HG03280 (cell line): ENCODE measurements around the gene SVIL.
"Not testable (repeated sequence)": the region's sequence is repeated elsewhere in the genome, so short reads cannot be mapped to it uniquely, and the experiment has no call there.

Source experiments
- ATAC-seq: cut with Tn5 transposase; IDR thresholded peaks from one replicate; pipeline ENCODE4 v1.9.1; 2021; ENCODE audit warnings: mild to moderate bottlenecking, moderate library complexity; ENCODE audit not compliant: unreplicated experiment

Gene SVIL

DNA sequence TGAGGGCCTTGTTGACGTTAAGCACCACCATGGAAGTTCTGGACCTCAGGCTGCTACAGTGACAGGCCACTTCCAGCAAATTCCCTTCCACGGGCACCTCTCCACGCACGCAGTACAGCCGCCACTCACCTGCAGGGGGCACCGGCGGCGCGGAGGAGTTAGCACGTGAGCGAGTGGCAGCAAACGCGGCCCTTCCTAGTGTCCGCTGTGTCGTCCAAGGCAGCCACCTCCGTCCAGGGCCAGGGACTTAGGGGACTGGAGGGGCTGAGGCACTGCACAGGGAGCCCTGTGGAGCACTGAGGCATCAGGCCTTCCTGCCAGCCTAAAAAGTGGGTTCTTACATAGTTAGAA is 164.4 kb downstream of the SVIL start:
- no peak for ATAC-seq

DNA sequence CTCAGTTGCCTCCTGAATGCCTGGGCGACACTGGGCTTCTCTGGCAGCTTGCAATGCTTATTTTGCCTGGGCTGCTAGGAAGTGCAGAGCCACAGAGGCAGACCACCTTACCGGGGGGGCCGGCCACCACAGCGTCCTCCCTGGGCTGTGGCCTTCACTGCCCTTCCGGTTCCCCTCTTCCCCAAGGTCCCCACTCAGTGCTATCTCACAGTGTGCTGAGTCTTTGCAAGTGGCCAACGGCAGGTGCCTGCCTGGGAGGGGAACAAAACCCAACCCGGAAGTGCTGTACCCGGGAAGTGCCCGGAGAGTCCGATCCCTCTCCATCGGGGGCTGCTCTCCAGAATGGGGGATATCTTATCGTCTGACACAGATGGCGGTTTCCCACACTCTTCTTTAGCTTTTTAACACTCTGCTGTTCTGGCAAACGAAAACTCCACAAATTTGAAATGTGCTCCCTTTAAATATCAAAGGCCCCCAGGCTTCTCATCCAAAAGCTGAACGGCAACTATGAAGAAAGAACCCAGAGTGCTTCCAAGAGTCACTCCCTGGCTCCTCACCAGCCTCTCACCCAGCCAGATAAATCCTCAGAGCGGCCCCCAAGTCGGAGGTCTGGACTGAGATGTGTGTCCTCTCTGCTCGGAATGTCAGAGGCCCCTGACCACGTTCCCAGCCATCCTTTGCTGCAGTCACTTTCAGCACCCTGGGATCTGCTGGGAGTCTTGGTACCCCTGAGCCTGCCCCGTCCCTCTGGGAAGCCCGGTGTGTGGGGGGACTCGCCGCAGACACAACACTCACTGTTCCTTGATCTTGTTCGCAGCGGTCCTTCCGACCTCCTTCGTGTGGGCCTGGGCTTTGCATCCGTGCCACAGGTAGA is 165.1 kb downstream of the SVIL start:
- no peak for ATAC-seq

DNA sequence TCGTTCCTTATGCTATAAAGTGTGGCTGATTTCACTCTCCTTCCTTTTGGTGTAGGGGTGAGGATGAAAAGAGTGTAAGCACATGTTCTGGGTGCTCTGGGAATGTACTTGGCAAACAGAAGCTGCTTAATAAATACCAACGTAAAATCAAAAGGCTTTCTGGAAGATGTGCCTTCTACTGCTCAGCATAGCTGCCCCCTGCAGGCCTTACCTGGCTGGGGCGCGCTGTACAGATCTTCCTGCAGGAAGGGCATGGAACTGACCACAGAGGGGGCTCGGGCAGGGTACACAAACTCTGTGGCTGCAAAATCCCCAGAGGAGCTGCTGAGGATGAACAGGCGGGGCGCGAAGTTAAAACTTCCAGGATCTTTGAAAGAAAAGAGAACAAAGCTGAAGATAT is 169.4 kb downstream of the SVIL start:
- no peak for ATAC-seq

DNA sequence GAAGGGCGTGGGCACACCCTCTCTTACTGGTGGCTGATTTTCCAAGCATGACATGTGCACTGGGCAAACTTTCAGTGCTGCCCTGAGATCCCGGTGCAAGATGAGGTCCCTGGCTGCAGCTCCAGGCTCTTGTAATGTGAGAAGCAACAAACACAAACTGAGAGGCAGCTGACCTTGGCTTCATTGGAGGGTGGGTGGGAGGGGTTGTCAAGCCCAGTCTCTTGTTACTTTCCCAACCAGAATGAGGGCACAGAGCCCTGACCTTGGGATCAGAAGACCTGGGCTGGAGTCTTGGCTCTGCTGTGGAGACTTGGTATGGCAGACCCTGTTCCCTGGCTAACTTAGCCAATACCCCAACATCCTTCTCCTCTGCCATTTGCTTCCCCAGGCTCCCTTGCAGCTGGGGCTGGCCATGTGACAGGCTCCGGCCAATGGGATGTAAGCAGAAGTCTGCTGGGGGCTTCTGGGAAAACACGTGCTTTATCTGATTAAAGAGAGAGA is 170.1 kb downstream of the SVIL start:
- not testable (repeated sequence) for ATAC-seq

DNA sequence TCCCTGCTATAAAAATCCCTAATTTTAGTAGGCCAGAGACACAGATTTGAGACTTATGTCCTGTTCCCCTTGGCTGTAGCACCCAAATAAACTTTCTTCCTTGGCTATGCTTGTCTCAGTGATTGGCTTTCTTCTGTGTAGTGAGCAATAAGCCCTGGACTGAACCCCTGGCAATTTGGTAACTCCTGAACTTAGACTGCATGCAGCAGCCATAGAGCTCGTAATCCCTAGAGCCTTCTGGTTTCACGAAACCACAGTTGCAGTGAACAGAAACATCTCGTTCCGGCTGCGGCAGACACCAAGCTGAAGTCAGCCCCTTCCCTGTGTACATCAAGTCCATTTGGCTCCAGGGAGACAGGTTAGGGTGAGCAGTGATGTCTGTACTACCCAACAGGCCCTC is 173.7 kb downstream of the SVIL start:
- ATAC-seq: no peak

DNA sequence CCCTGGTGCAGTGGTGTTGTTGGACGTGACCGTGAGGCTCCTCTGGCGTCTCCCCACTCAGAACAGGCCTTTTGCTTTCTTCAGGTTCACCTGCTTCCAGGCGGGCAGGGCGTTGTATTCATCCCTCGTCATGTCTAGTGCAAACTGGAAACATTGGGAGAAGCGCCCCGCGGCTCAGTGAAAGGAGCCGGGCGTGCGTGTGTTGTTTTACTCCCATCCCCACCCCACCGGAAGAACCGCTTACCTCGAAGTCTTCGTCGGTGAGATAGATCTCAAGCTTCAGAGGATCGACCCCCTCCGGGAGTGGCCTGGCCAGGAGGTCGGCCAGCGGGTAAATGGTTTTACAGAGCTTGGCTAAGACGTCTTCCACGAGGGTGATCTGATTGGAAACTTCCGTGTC is 176.6 kb downstream of the SVIL start:
- not testable (repeated sequence) for ATAC-seq

DNA sequence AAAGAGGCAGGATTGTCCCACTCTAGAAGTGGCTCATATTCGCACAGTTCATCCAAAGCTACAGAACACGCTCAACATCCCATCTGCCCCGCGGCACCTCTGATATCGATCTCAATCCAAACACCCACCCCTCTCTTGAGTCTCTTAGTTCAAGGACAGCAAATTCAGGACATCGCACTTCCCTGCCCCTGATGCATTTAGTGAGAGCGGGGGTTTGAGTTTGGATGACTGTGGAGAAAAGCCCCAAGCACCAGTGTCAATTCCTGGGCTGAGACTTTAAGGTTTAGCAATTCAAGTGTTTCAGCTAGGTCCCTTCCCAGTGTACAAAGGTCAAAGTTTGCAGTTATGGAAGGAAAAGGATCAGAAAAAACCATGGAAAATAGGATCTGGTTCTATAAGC is 179.7 kb downstream of the SVIL start:
- ATAC-seq: no peak

DNA sequence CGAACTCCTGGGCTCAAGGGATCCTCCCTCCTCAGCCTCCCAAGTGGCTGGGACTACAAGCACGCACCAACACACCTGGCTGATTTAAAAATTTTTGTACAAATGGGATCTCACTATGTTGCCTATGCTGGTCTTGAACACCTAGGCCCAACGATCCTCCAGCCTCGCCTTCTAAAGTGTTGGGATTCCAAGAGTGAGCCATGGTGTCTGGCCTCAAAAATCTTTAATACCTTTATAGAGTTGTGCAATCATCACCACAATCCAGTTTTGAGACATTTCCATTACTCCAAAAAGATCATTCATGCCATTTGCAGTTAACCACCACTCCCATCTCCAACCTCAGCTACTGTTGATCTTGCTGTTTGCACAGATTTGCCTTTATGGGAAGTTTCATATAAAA is 180.5 kb downstream of the SVIL start:
- no peak for ATAC-seq

DNA sequence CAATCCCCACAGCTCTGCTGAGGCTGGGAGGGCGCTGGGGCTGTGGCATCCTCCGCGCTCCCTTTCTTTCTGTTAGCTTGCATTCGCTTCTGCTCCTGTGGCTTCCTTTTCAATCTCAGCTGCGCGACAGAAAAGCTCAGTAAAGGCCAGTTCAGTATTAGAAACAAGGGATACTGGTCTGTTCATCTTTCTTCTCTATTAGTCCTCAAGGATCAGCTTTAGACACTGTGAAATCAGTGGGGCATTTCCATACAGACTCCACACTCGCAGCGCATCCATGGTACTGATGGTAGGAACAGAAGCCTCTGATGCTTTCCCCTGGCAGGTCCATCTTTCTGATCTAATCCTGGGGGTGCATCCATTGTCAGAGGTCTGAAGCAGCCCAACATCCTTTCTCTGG is 182.2 kb downstream of the SVIL start:
- no peak for ATAC-seq

DNA sequence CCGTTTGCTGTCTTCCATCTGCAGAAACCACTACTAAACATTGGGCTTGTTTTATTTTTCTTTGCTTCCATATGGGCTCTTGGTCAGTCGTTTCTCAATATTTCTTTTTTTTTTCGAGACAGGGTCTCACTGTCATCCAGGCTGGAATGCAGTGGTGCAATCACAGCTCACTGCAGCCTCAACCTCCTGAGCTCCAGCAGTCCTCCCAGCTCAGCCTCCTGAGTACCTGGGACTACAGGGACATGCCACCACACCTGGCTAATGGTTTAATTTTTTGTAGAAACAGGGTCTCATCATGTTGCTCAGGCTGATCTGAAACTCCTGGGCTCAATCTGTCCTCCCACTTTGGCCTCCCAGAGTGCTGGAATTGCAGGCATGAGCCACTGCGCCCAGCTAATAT is 182.8 kb downstream of the SVIL start:
- ATAC-seq: no peak

DNA sequence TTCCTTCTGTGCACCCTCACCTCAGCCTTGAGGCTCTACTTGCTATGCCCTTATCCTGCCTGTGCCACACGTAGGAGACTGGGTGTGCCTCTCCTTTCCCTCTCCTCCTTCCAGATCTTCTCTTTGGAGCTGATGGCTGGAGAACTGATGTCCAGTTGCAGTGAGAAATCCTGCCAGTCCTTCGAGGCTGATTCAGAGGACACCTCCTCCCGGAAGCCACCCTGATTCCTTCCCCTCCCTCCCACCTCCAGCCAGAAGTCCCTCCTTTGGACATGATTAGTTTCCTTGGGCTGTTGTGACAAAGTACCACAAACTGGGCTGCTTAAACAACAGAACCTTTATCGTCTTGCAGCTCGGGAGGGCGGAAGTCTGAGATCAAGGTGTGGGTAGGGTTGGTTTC is 184.4 kb downstream of the SVIL start:
- no peak for ATAC-seq

DNA sequence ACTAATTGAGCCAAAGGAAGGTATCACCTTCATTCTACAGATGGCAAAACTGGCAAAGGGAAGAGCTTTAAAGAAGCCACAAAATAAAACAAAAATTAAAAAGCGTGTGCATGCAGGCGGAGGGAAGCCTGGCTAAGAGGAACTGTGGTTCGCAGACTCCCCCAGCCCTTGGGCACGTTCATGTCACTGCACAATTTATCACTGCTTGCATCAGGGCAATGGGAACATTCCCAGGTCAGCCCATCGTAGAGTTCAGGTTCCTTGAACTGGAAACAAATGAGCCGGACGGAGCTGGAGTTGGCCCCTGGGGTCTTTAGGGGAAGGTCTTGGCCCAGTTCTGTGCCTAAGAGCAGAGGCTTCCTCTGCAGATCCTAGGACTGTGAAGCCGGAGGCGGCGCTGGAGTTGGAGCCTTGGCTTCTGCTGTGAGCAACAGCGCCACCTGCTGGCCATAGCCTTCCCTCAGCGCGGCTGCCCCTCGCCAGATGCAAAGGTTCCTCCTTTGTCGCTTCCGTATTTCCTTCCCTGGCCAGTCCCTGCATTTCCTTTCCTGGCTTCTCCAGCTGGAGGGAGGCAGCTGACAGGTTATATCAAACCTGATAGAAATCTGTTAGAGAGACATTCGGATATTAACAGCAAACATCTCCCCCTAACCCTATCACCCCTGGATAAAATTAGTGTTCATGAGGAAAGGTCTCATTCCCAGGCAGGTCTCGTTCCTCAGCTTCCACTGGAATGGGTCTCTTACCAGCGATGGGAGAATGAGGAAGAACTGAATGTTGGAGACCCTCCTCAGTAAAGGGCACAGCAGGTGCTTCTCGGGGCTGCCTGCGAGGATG is 185.8 kb downstream of the SVIL start:
- ATAC-seq: peak; percentile 90

DNA sequence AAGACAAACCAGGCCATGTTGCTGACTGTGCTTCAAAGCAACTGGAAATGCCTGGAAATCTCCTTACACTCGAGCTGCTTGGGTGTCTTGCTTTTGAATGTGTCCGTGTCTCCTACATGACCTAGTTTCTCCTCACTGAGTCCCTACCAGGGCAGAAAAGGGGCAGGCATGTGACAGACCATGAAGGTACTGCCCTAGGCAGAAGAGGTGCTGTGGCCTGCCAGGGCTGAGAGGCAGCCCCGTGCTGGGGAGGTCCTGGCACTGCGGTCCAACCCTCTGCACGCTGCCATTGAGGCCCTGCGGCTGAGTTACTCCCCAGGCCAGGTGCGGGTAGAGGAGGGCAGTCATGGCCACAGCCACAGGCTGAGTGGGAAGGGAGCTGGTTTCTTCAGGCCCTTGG is 186.6 kb downstream of the SVIL start:
- no peak for ATAC-seq

DNA sequence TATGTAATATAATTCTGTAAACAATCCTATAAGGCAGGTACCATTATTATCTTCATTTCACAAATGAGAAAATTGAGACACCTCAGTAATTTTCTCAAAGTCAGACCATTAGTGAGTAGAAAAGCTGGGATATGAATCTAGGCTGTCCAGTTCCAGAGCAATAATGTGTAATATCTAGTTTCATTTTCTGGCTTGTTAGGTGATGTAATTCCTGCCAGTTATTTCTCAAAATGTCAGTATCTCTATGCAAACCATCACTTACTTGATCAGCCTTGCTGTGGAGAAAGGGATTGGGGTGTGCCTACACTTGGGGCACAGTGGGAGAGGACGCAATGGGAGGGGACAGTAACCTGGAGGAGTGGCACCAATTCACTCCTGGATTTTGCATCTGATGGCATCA is 188.4 kb downstream of the SVIL start:
- no peak for ATAC-seq

DNA sequence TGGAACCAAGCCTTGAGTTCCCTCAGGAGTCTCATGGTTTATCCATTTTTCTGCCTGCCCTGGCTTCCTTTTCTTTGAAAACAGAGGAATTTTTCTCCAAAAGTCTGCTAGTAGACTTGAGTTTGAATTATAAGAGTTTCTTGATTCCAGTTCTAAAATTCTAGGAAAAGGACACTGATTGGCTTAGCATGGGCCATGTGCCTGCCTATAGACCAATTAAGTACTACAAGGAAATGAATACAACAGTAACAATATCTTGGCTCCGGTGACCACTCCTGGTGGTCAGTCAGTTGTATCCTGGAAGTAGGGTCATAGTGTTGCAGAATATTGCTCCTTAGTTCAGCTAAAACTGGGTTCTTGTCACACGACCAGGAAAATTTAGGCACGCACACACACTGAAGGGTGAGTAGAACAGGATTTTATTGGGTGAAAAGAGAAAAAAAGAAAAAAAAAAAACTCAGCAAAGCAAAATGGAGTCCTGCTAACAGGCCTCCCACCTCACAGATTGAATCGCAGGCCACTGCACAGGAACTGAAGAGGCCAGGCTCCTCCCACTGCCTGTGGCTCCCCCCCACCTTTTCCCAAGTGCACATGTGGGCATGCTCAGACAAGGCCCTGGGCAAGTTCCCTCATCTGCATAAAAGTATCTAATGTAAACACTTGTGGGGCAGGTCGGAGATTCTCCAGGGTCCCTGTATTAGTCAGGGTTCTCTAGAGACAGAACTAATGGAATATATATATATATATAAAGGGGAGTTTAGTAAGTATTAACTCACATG is 190.8 kb downstream of the SVIL start:
- no peak for ATAC-seq

DNA sequence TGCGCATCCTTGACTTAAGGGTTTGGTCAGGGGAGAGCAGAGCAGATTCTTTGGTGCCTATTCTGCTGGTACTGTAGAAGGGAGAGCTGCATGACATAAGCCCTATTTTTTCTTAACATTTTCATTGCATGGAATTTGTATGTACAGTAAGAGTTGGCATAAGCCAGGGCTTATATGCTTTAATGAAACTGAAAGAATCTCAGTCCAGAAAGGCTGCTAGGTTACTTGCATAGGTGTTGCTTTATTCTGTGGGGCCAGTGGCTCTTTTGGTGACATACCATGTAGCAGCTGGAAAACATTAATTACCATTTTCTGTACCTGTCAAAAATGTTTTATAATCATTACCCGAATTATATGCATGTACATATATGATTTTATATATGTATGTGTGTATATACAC is 193.8 kb downstream of the SVIL start:
- no peak for ATAC-seq

DNA sequence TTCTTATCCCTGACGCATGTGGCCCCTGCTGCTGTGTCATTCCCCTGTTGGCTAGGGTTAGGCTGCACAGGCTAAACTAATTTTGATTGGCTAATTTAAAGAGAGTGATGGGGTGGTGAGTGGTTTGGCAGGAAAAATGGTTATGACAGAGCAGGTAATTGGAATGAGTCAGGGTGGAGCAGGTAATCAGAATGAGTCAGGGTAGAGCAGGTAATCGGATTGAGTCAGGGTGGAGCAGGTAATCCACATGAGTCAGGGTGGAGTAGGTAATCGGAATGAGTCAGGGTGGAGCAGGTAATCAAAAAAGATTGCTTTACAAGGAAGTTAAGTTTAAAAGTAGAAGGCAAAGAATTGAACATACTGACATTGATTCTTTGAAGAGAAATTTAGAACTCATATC is 195.8 kb downstream of the SVIL start:
- ATAC-seq: not testable (repeated sequence)

DNA sequence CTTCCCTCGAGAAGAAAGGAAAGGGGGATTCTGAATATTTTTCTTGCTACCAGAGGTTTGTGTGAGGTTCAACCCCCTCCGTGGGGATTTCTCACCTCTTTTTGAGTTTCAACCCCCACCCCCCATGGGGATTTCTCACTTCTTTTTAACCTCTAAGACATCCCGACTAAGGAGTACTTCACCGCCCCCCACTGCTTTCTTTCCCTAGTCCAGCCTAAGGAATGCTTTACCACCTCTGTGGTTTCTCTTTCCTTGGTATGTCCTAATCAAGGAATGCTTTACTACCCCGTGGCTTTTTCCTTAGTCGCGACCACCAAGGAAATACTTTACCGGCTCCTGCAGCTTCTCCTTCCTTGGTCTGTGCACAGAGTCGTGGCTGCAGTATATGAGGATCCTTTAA is 196.5 kb downstream of the SVIL start:
- no peak for ATAC-seq

DNA sequence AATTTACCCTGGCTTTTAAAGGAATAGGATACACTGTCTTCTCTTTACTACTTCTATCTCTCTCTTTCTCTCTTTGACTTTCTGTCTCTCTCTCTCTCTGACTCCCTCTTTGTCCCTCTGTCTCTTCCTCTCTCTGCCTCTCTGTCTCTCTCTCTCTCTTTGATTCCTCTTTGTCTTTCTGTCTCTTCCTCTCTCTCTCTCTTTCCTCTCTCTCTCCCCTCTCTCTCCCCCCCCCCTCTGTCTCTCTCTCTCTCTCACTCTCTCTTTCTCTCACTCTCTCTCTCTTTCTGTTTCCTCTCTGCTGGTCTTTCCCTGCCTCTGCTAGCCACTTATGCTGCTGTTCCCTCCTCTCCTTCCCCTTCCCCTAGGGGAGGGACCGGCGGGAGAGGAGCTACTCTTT is 196.9 kb downstream of the SVIL start:
- ATAC-seq: no peak

DNA sequence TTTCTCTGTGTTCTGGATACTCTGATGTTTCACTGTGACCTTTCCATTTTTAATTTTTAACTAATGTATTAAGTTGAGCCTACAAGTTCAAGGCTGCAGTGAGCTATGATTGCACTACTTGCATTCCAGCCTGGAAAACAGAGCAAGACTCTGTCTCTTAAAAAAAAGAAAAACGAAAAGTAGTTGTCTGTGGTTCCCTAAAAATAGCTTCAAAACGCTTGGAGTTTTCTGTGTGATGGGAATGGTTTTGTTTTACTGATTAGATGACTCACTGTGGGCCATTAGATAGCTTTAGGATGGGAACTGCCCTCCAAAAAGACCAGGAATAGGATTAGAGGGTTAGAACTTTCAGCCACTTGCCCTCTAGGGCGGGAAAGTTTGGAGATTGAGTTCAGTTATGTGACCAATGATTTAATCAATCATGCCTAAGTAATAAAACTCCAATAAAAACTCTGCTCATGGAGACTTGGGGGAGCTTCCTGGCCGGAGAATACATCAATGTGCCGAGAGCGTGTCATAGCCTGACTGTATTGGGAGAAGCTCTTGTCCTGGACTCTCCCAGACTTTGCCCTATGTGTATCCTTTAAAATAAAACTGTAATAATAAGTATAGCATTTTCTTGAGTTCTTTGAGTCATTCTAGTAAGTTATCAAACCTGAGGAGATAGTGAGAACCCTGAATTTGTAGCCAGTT is 198.8 kb downstream of the SVIL start:
- ATAC-seq: no peak

DNA sequence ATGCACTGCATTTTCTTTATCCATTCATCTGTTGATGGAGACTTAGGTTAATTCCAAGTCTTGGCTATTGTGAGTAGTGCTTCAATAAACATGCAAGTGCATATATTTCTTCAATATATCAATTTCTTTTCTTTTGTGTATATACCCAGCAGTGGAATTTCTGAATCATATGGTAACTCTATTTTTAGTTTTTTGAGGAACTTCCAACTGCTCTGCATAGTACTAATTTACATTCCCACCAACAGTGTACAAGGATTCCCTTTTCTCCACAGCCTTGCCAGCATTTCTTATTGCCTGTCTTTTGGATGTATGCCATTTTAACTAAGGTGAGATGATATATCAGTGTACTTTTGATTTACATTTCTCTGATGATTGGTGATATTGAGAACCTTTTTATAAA is 200.7 kb downstream of the SVIL start:
- ATAC-seq: no peak
